NCI-H1092 (cell line): ENCODE measurements around the gene CNTNAP5.
A peak's percentile ranks its signal among the peaks of the same experiment; 100 is the strongest.

ENCODE experiments used
- DNase-seq: peaks from one replicate; lab custom pipeline; 2025; lab: John Stamatoyannopoulos, UW

Gene CNTNAP5

DNA sequence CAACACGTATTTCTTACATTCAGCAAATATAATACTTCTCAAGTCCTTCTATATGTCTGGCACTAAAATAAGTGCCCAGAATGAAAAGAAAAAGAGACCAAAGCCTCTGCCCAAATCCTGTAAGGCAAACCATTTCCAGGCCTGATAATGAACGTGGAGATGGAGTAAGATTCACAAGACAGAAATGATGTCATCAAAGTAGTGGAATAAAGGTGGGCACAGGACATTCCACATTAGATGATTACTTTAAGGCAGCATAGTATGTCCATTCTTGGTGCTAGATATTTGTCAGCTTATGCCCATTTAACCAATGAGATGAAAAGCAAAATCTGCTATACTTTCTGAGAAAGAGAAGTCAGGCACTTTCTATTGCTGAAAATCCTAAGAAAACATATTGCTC lies 38.5 kb downstream of the CNTNAP5 start:
- no peak for DNase-seq

DNA sequence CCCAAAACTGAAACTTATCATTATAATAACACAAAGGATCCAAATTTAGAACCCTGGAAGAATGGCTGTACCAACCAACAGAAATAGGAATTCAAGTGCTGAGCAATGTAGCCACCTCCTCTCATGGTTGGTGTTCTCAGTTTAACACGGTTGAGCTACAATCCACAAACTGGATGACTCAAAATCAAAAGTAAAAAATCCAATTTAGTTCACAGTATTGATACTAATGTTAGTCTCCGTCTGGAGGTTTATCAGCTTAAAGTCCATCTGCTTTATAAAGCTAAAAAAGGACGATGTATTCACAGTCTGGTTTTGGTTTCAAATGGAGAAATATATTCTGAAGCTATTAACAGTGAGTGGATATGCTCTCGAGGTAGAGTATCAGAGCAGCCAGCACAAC lies 40.5 kb downstream of the CNTNAP5 start:
- DNase-seq = no peak

DNA sequence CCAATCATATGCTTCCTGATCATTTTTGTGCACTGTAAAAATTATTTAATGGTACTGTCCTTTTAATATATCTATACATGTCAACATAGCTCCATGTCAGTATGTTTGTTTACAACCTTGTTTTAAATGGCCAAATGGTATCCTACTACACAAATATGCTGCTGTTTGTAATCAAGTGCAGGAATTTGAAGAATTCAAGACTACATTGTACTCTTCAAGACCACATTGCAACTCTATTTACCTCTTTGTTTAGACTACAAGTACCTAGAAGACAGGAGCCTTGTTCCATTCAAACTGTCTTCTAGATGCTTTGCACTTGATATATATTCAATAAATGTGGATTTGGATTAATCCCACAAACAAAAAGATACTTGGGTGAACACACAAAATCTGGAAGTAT lies 41.7 kb downstream of the CNTNAP5 start:
- DNase-seq = no peak

DNA sequence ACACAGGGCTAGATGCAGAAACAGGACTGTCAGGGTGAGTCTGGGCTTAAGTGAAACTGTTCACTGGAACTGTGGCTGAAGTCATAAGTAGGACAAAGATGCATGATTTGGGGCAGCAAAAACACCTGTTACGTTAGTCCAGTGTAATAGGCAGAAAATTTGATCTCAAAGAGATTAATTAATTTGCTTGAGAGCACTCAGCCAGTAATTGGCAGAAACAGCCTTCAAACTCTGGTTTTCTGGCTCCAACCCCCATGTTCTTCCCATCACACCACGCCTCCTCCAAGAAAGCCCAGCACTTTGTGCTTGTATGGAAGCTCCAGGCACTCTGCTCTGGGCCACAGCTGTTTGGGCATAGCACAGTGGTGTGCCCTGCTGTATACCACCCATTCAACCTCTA lies 54.0 kb downstream of the CNTNAP5 start:
- no peak for DNase-seq

DNA sequence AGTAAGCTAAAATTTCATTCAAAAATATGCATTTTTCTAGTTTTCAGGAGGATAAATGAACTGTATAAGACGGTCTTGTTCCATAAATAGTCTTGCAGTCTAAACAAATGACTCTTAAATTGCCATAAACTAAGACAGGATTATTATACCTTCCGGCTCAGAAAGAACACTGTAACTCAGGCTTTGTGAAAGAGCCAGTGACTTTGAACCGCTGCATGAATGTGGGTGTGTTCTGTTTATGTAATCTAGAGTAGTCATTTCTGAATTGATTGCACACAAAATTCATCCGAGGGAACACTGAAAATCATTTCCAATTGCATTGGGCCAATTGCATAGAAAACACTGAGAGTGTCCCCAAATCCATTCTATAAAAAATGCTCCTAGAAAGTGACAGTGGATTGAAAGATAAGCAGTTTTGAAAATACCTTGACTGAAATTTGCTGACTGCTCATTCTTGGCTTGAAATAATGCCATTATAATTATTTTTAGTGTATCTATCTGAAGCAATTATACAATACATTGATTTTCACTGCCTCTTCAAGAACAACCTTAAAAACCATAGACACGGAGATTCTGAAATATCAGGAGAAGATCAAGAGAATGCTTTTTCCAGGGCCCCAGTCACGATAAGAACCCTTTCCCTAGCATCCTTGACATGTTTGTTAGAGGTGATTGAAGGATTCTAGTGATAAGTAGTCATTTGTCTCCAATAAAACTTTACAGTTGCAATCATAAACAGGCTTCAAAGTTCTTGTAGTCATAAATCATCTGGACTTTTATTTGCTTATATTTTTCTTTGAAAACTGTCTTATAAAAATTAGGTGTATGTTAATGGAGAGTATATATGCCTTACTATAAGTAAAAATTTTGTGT lies 55.4 kb downstream of the CNTNAP5 start:
- DNase-seq = no peak

DNA sequence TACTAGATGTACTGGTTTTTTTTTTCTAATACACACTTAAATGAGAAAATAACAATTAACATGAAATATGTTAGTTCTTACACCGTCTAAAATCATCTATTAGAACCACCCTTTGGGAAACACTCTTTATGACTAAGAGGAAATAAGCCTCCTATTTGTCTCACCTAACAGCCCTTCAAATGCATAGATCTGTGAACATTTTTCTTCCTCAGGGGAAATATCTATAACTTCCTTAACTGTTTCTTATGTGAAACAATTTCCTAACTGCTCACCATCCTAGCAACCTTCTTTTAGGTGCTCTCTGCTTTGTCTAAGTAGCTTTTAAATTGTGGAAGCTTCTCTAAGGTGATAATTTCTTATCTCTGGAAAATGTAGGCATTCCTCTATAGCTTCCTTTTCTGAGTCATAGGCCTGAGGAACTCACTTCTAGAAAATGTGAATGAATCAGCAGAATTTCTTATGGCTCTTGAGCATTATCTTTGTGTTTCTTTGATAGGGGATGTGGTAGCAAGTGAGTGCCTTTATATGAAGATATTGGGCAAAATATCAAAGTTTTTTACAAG lies 56.1 kb downstream of the CNTNAP5 start:
- DNase-seq = no peak

DNA sequence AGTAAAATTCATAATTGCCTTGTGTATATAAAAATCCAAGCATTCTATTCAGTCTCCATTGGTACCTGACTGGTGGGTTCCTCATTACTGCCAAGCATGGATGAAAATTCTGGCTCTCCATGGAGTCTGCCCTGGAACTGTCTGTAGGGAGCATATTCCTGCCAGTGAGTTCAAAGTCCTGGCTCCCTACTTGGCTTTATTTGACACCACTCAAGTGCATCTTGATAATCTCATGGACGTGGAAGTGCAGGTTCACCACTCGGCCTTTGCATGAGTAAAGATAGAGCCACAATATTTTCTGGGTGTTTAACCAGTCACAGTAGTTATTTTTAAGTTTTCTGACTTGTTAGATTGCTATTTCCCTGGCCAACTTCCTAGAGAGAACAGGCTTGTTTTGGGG lies 63.5 kb downstream of the CNTNAP5 start:
- no peak for DNase-seq

DNA sequence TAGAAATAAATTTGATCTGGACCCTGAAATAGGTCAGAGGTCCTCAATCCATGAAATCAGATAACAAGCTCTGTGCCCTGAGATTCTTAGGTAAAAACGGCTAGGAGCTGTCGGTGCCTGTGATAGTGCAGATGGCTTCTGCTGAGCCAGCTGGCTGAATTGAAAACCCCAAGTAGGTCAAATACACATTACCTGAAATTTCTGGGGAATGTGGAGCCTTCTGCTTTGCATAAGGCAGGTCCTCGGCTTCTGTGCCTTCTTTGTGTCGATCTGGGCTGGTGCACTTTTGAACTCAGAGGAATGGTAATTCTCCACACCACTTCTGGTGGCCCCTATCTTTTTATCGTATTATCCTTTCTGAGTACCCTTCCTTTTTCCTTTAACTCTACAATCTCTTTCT lies 66.6 kb downstream of the CNTNAP5 start:
- no peak for DNase-seq

DNA sequence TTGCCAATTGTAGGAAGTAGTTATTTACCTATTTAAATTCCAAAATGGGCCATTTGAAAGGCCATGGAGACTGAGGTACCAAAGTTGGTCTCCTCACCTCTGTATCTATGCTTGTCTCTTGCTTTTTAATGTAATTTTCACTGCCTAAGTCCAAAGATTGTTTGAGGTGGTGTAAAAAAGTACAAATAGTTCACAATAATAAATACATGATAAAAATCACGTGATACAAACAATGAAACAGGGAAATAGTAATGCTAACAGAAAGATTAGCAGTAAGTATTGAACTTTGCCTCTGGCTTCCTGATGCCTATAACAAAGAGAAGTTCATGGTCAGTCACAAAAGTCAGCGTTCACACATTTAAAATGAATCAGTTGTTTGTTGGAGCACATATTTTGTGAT lies 67.6 kb downstream of the CNTNAP5 start:
- no peak for DNase-seq

DNA sequence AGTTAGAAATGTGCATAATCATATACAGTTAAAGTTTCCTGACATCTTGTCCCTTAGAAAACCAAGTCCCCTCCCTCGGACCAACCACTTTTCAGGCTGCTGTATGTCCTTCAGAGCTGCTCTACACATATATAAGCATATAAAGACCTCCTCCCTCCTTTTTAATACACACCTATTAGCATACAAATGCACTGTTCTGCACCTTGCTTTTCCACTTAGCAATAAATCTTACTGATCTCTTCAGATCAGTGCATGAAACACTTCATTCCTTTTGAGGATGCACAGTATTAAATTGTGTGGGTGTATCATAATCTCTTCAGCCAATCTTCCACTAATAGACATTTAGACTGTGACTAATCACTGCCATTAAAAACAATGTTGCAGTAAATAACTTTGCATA lies 79.8 kb downstream of the CNTNAP5 start:
- no peak for DNase-seq

DNA sequence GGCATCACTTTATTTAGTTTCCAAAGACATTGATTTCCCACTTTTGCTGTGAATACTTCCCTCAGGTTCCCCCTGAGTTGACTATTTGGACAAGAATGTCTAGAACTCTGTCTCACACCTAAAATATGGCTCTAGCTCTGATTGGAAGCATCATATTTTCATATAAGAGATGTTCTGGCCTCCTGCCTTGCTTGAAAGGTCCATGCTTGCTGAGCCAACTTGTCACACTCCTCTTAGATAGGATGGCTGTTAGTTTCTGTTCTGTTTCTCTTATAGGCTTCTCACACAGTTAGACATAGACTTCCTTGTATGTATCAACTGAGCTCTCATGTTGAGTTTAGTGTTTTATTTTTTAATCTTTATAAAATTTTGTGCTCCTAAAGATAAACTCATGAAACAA lies 87.1 kb downstream of the CNTNAP5 start:
- no peak for DNase-seq

DNA sequence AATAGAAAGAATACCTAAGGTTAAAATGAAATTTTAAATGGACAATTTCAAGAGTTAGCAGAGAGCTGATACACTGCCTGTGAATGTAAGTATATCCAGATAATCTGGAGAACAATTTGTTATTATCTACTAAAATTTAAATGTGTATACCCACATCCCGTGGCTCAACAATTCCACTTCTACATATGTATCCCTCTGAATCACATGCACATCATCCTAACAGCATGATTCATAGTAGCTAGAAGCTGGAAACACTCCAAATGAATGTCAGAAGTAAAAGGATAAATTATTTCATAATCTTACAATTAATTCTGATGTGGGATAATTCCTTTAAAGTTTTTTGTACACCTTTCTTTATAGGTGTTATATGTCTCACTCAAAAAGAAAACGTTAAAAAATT lies 87.9 kb downstream of the CNTNAP5 start:
- DNase-seq = no peak

DNA sequence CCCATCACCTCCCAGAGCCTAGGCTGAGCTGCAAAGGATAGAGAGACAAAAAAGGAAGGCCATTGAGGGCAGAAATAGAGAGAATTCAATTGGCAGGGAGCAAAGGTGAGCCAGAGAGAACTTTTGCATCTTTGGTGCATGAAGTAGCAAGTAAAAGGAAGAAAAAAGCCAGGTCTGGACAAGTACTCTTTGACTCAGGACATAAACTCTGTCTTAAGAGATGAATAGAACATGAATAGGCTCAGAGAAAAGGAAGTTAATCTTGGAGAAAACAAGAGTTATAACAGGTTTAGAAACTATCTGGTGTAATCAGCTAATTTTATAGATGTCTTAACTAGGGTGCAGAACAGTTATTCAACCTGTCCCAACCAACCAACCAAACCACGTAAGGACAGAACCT lies 95.2 kb downstream of the CNTNAP5 start:
- DNase-seq = no peak

DNA sequence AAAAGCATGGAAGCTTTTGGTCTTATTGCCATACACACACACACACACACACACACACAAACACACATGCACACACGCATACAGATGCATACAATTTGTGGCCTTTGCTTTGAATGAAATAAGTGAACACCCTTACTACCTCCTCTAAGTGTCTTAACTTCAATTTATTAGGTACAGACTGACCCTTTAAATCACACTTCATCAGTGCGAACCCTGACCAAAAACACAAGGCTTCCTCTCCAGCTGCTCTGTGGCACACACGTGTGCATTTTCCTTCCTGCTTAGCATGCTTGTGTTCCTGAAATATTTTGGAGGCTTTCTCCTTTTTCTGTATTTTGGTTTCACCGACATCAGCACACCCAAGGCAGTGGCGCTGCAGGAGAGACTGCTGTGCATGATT lies 96.0 kb downstream of the CNTNAP5 start:
- no peak for DNase-seq

DNA sequence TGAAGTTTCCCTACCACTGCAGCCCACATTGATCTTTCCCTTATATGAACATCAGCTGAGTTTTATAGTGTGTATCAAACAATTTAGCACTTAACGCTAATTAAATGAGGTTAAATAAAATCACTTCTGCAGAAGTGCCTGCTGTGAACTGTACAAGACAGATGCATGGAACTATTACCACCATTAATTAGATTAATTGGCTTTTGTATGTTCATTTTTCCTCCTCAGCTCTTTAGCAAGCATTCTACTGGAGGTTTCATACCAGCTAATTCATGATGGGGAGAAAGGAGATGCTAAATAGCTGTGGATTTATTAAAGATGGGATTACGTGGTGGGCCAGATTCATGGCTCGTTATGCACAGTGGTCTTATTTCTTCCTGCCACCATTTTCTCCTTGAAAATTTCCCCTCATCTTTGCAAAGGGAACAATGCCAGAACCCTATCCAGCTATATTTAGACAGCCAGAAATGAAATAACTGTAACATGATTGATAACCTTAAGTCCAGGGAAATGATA lies 96.7 kb downstream of the CNTNAP5 start:
- no peak for DNase-seq

DNA sequence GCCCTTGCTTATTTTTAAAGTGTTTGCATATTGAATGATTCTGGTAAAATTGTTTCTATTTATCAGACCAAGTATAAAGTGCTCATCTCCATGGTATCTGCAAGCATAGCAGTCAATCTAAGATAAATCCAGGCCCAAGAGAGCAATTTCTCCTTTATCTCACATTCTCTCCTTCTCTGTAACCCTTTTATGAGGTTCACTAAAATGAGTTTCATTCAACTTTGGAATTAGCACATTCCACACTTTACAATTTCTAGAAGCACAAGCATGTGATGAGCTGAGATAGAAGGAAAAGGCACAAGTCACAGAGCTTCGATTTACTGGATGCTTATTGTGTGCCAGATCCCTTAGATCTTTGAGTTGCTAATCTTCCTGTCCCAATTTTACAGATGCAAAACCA lies 97.3 kb downstream of the CNTNAP5 start:
- DNase-seq = no peak

DNA sequence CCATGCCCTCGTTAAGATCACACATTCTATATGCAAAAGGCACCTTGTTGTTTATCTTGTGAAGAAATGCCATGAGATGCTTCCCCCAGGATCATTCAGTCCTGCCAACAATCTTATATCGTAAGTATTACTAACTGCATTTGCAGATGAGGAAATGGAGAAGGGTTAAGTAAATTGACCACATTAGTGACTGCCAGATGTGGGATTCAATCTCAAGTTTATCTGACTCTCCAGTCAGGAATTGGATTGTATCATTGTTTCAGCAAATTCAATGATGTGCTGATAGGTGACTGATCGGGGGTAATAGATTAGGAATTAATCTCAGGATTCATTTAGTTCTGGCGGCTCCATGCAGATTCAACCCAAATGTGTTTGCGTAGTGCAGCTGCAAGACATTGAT lies 106.2 kb downstream of the CNTNAP5 start:
- no peak for DNase-seq

DNA sequence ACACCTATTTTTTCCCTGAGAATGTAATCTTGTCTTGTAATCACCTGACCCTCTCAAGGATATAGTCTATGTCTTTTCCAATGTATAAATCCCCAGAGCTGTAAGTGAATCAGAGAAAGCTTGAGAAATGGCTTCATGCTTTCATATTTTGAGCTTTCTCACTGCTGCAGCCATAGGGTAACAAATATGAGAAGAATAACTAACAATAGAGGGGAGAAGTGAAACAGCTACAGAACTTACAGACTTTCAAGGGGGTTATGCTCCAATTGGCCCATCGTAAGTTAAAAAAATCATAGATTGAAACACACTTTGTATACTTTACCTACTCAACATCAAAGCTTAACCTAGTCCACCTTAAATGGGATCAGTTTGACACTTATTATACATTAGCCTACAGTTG lies 111.0 kb downstream of the CNTNAP5 start:
- DNase-seq = no peak

DNA sequence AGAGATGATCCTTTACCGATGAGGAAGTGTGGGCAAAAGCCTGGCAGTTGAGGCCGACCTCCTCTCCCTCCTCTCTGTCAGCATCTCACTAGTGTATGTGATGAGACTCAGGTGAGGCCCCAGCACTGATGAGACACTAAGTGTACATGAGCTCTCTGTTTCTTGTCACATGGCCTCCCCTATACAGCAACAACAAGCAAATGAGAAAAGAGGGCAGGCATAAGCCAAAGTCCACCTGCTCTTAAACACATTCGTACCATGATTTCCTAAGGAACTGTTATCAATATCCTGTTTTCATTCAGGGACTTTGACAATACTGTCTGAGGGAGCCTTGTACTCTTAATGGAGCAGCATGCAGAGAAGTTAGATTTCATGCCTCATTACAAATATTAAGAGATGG lies 113.0 kb downstream of the CNTNAP5 start:
- DNase-seq = no peak

DNA sequence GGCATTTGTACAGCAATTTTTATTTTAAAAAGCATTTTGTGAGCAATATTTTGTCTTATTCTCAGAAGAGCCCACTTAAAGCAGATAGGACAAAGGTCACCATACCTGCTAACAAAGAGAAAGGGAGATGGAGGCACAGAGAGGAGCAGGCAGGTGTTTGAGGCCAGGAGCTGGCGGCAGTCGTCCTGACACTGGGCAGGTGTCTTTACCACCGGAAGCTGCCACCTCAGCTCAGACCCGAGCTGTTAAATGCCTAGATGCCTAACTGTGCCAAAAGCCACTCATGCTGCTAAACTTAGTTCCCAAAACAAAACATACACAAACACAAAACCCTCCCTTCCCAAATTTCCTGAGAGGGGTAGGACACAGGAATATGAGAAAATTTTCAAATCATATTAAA lies 120.9 kb downstream of the CNTNAP5 start:
- peak; percentile 24 for DNase-seq

DNA sequence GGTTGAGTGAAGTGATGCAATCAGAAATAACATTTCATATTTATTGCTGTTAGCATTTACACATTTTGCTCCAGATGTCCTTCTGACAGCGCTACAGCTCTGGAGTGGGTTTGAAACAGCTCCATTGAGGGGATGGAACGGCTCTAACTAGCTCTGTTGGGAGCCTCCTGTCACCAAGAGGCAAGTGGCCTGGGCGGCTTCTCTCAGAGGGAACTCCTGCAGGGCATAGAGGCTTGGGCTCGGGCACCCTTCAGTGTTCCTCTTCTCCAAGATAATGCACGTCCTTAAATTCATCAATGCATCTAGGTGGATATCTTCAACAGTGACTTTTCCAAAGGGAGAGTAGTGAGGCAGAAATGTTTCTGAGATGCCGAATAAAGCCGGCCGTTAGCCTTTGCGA lies 122.5 kb downstream of the CNTNAP5 start:
- DNase-seq = no peak

DNA sequence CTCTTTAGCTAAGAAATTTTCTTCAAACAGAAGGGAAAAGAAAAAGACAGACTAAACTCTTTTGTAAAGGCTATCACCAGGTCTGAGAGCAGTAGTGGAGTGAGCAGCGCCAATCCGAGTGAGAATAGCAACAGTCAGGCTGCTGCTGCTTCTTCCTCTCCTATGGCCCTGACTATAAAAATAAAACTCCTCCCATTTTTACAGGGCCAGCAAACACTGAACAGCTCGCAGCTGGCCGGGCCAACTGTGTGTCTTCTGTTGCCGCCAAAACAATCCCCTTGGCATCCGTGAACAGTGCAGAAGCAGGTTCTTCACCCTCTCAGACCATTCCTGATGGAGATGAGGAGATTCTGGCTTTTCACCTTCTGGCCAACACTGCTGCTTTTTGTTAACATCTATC lies 124.5 kb downstream of the CNTNAP5 start:
- no peak for DNase-seq

DNA sequence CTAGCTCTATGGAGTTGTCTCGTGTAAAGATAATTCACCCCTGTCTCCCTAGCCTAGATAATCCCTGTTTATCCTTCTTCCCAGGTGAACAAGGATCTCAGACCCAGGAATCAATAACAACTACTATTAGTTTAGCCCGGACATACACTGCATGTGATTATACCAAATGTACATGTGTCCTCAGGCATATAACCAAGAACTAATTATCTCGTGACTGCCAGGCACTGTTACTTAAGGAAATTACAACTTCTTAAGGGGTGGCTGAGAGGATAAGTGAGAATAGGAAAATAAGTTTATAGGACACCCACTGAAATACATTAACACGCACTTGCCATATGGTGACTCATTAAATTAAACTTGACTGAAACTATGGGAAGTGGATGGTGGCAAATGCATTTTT lies 126.6 kb downstream of the CNTNAP5 start:
- DNase-seq = no peak

DNA sequence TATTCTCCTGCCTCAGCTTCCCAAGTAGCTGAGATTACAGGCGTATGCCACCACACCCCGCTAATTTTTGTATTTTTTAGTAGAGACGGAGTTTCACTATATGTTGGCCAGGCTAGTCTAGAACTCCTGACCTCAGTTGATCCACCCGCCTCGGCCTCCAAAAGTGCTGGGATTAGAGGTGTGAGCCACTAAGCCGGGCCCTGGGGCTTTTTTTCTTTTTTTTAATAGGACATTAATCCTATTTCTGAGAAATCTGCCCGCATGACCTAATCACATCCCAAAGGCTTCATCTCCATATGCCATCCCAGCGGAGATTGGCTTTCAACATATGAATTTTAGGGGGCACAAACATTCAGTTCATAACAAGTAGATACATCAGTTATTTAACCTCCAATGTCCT lies 128.6 kb downstream of the CNTNAP5 start:
- no peak for DNase-seq
